CD14-positive monocyte (primary cell): ENCODE results near the gene TNFRSF6B. TPM values are rescaled to one million over a fixed set of nuclear protein-coding genes. Genes with fewer than 3 reads are reported as not detected.

Source experiments
- DNase-seq, 3 donors: peaks; one replicate each; pipeline ENCODE4 v3.0.0-alpha.2; 2011 to 2022
- H2AFZ ChIP-seq: 2 replicates; pipeline ENCODE4 v1.6.0; 2012; ENCODE audit warnings: mild to moderate bottlenecking, low read depth, low read length, inconsistent platforms; ENCODE audit not compliant: insufficient read depth, poor library complexity, severe bottlenecking
- H3K27ac ChIP-seq, 2 donors: 1 replicate in 1 of 2; 2 replicates in 1 of 2; pipeline ENCODE4 v1.5.1; 2012 to 2013; ENCODE audit warnings: low read length in 2 of 2, control low read depth in 1 of 2, inconsistent platforms in 1 of 2, low read depth in 1 of 2, mild to moderate bottlenecking in 1 of 2
- H3K27me3 ChIP-seq, 2 donors: one replicate each; pipeline versions ENCODE4 v1.6.0 to v1.6.1; 2011 to 2013; ENCODE audit warnings: low read length in 2 of 2; ENCODE audit not compliant: control insufficient read depth in 2 of 2, insufficient read depth in 2 of 2
- H3K36me3 ChIP-seq, 2 donors: replicated peaks in 1 of 2; 1 replicate in 1 of 2; 2 replicates in 1 of 2; pipeline versions ENCODE4 v1.5.1 to v1.6.1; 2012 to 2013; ENCODE audit warnings: low read length in 2 of 2, control low read depth in 1 of 2, inconsistent platforms in 1 of 2, mild to moderate bottlenecking in 1 of 2; ENCODE audit not compliant: insufficient read depth in 2 of 2, control insufficient read depth in 1 of 2
- H3K4me1 ChIP-seq, 2 donors: 1 replicate in 1 of 2; 2 replicates in 1 of 2; pipeline versions ENCODE4 v1.5.1 to v1.6.1; 2012 to 2013; ENCODE audit warnings: low read length in 2 of 2, control low read depth in 1 of 2, inconsistent platforms in 1 of 2, mild to moderate bottlenecking in 1 of 2, moderate library complexity in 1 of 2; ENCODE audit not compliant: insufficient read depth in 2 of 2, control insufficient read depth in 1 of 2
- H3K4me2 ChIP-seq: replicated peaks from 2 replicates; pipeline ENCODE3; 2012; ENCODE audit warnings: low read length, moderate library complexity, mild to moderate bottlenecking; ENCODE audit not compliant: poor library complexity, severe bottlenecking; ENCODE audit errors: extremely low read depth
- H3K4me3 ChIP-seq, 3 experiments: fragments of 200-600 bp in 1 of 3; sonication (generic) in 1 of 3; replicated peaks in 1 of 3; 1 replicate in 2 of 3; 2 replicates in 1 of 3; pipeline ENCODE4 v1.5.1; 2011 to 2013; ENCODE audit warnings: low read length in 3 of 3, mild to moderate bottlenecking in 3 of 3, control low read depth in 2 of 3, low read depth in 2 of 3, inconsistent platforms in 1 of 3, moderate library complexity in 1 of 3
- H3K79me2 ChIP-seq: 2 replicates; pipeline ENCODE4 v1.6.0; 2012; ENCODE audit warnings: mild to moderate bottlenecking, control low read depth, inconsistent platforms, low read length, moderate library complexity; ENCODE audit not compliant: insufficient read depth
- H3K9ac ChIP-seq: 2 replicates; pipeline ENCODE4 v1.6.0; 2017; ENCODE audit warnings: low read length, mild to moderate bottlenecking; ENCODE audit not compliant: insufficient read depth, poor library complexity, severe bottlenecking
- H3K9me3 ChIP-seq, 2 donors: replicated peaks in 1 of 2; 1 replicate in 1 of 2; 2 replicates in 1 of 2; pipeline versions ENCODE4 v1.5.1 to v1.6.1; 2012 to 2013; ENCODE audit warnings: low read length in 2 of 2, control low read depth in 1 of 2; ENCODE audit not compliant: control insufficient read depth in 1 of 2, insufficient read depth in 1 of 2
- H4K20me1 ChIP-seq: 2 replicates; pipeline ENCODE4 v1.6.0; 2012; ENCODE audit warnings: mild to moderate bottlenecking, low read length, control low read depth, moderate library complexity; ENCODE audit not compliant: insufficient read depth
- H3K27ac Mint-ChIP-seq, 7 donors: one replicate each; pipeline ENCODE4 v1.8.0; 2020; ENCODE audit warnings: mild to moderate bottlenecking in 7 of 7, mixed read lengths in 7 of 7, moderate library complexity in 6 of 7, inconsistent platforms in 2 of 7
- H3K27me3 Mint-ChIP-seq, 3 donors: one replicate each; pipeline ENCODE4 v1.8.0; 2021 to 2022; ENCODE audit warnings: low read depth in 3 of 3, mild to moderate bottlenecking in 3 of 3, mixed read lengths in 3 of 3, moderate library complexity in 3 of 3, inconsistent platforms in 1 of 3
- H3K36me3 Mint-ChIP-seq, 2 donors: one replicate each; pipeline ENCODE4 v1.8.0; 2020; ENCODE audit warnings: mixed read lengths in 2 of 2, inconsistent platforms in 1 of 2, mild to moderate bottlenecking in 1 of 2
- H3K4me1 Mint-ChIP-seq: one replicate; pipeline ENCODE4 v1.8.0; 2020; ENCODE audit warnings: mild to moderate bottlenecking, mixed read lengths
- H3K4me3 Mint-ChIP-seq, 2 donors: one replicate each; pipeline ENCODE4 v1.8.0; 2020; ENCODE audit warnings: mild to moderate bottlenecking in 2 of 2, mixed read lengths in 2 of 2, moderate library complexity in 1 of 2
- H3K9me3 Mint-ChIP-seq, 7 donors: one replicate each; pipeline ENCODE4 v1.8.0; 2020 to 2022; ENCODE audit warnings: mixed read lengths in 7 of 7, mild to moderate bottlenecking in 6 of 7, moderate library complexity in 6 of 7, inconsistent platforms in 2 of 7
- CTCF ChIP-seq: fragments of 200-600 bp; IDR thresholded peaks from one replicate; pipeline ENCODE4 v1.8.0; 2022; ENCODE audit warnings: antibody characterized with exemption, mild to moderate bottlenecking
- WGBS: methylation state at CpG from one replicate; pipeline ENCODE4 v1.1.5; 2013; ENCODE audit warnings: missing lambda C conversion rate; ENCODE audit not compliant: insufficient coverage; 5-methylcytosine and 5-hydroxymethylcytosine counted together
- intact Hi-C, 2 donors: fragments of 100-400 bp; cut with micrococcal nuclease; formaldehyde crosslinking; loops; one replicate each; pipeline versions ENCODE4 v1.15.0 to v1.15.1; 2023
- polyA plus RNA-seq, 3 donors: library from polyadenylated mRNA; depleted of rRNA in 1 of 3; unstranded in 2 of 3; stranded (reverse) in 1 of 3; fragments of 300-500 nt in 2 of 3; fragments of >200 nt in 1 of 3; fragmentation: Illumina TruSeq in 2 of 3; gene quantifications; 1 replicate in 2 of 3; 2 replicates in 1 of 3; pipeline ENCODE4 v1.2.3, GENCODE V29; 2012 to 2021

TNFRSF6B gene
- polyA plus RNA-seq, 3 donors: 6.5 TPM; not detected in 2

GRCh38 chr20:63664861-63665594 is 31.4 kb upstream of the TNFRSF6B start:
- TF ChIP-seq CTCF: no peak
- WGBS: 84% methylated on average over 13 of the region's 18 CpGs
- no peaks in the 10 kb centered on the region for H3K4me1 ChIP-seq
- no peaks in the 10 kb centered on the region for H4K20me1 ChIP-seq
- intact Hi-C loops: no loop called here
- H3K27ac ChIP-seq: no peak overlapping the region
- H3K4me1 Mint-ChIP-seq: peaks cover 3% of the 10 kb centered on the region
- DNase-seq: no peak
- no peaks in the 10 kb centered on the region for H3K9me3 Mint-ChIP-seq
- H3K27me3 ChIP-seq: no peaks in the 10 kb centered on the region
- peaks cover 62 to 88% of the 10 kb centered on the region in 2 donors for H3K36me3 ChIP-seq
- H3K9me3 ChIP-seq: no peaks in the 10 kb centered on the region
- H3K4me3 Mint-ChIP-seq: no peak overlapping the region
- H3K4me2 ChIP-seq: no peak overlapping the region
- no peak overlapping the region for H3K9ac ChIP-seq
- H3K4me3 ChIP-seq: no peak overlapping the region
- H3K36me3 Mint-ChIP-seq: peaks cover 70 to 86% of the 10 kb centered on the region in 2 donors
- no peaks in the 10 kb centered on the region for H3K79me2 ChIP-seq
- peaks cover 0 to 1% (median 0%) of the 10 kb centered on the region in 3 donors for H3K27me3 Mint-ChIP-seq
- H3K27ac Mint-ChIP-seq: peak overlapping the region in 1 of 7 donors; percentile 54
- no peak overlapping the region for H2AFZ ChIP-seq

DNA sequence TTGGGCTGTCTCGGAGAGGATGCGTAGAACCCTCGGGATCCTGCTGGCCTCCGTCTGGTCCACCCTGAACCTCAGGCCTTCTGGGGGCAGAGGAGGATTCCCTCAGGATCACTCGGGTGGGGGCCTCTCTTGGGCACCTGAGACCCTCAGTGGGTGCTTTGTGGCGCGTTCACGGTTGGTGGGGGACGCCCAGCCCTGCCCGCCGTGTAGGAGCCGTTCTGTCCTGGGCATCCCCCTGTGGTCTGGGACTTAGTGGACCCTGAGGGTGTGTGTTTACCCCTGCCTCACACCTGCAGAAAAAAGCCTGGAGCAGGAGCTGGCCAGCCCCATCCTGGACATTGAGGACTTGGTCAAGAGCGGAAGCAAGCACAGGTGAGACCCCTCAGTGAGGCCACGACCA is 30.7 kb upstream of the TNFRSF6B start:
- intact Hi-C loops: no loop called here
- no peak for TF ChIP-seq CTCF
- peak overlapping the region in 1 of 7 donors; percentile 40 for H3K27ac Mint-ChIP-seq
- H3K4me1 Mint-ChIP-seq: no peaks in the 10 kb centered on the region
- no peak overlapping the region for H3K4me3 Mint-ChIP-seq
- Histone ChIP-seq H3K4me2 (no peak overlapping the region), H4K20me1 (no peaks in the 10 kb centered on the region), H3K36me3 (peaks cover 62 to 82% of the 10 kb centered on the region in 2 donors), H3K9me3 (no peaks in the 10 kb centered on the region), H3K27me3 (no peaks in the 10 kb centered on the region), H3K27ac (no peak overlapping the region), H3K4me1 (no peaks in the 10 kb centered on the region), H3K9ac (no peak overlapping the region), H2AFZ (no peak overlapping the region), H3K4me3 (no peak overlapping the region), H3K79me2 (no peaks in the 10 kb centered on the region)
- H3K9me3 Mint-ChIP-seq: no peaks in the 10 kb centered on the region
- H3K27me3 Mint-ChIP-seq: peaks cover 0 to 1% (median 0%) of the 10 kb centered on the region in 3 donors
- peaks cover 67 to 84% of the 10 kb centered on the region in 2 donors for H3K36me3 Mint-ChIP-seq
- no peak for DNase-seq
- WGBS: 98% methylated on average over 8 of the region's 14 CpGs
